Activated T-cell treated with anti-CD3 and anti-CD28 coated beads, Interleukin-2, amount 50 U/mL, for 1 hour (primary cell): ENCODE data around the gene ZSWIM6.
A peak's percentile ranks its signal among the peaks of the same experiment; 100 is the strongest.
"Not testable (repeated sequence)": the region's sequence is repeated elsewhere in the genome, so short reads cannot be mapped to it uniquely, and the experiment has no call there.

Source experiments
- DNase-seq: peaks from one replicate; pipeline ENCODE4 v3.0.0-alpha.2; 2020

ZSWIM6 gene

DNA sequence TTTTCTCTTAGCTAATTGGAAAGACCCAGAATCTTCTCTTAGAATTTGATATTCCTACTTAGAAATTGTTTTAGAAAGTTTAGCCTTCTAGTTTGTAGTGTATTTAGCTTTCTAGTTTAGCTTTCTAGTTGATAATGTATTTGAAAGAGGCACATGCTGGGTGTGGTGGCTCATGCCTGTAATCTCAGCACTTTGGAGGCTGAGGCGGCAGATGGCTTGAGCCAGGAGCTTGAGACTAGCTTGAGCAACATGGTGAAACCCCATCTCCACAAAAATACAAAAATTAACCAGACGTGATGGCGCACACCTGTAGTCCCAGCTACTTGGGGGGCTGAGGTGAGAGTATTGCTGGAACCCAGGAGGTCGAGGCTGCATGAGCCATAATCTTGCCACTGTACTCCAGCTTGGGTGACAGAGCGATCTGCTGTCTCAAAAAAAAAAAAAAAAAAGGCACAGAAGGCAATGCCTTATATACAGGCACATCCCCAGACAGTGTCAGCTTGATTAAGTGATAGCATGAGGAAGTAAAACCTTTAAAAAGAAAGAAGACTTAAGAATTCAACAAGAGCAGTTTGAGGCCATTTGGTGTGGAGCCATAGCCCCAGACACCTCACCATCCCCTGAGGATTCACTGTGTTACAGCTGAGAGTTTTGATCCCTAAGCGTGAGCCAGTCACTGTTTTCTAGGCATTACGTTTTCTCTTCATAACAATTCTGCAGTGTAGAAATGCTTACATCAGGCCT lies 34.6 kb downstream of the ZSWIM6 start:
- no peak for DNase-seq

DNA sequence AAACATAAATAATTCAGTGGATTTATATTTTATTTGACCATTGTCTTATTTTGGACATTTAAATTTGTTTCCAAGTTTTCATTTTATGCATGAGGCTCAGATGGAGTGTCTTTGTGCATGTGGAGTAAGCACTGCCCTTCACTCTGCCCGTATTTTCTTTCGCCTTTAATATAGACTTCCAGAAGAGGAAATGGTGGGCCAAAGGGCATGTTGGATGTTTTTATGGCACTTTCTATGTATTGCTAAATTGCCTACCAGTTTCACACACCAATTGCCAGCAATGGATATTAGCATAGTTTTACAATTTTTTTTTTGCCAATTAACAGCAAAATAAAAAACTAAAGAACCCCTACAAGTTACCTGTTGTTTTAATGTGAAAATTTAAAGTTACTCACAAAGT lies 38.4 kb downstream of the ZSWIM6 start:
- DNase-seq = no peak

DNA sequence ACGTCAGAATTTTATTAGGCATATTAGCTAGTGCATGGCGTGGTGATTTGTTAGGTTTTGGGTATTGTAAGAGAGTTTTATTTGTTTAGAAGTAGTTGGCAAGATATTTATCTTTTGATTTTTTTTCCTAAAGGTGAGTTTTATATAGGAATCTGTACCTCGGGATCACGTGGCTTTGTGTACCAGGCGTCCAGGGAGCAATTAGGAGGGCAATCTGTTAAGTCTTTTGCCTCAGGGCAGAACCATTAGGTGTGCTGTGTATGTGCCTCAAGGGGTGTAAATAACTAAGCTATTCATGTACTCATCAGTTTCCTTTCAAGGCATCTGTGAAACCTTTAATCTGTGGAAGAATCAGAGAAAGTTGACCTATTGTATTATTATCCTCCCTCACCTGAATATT lies 39.4 kb downstream of the ZSWIM6 start:
- DNase-seq = no peak

DNA sequence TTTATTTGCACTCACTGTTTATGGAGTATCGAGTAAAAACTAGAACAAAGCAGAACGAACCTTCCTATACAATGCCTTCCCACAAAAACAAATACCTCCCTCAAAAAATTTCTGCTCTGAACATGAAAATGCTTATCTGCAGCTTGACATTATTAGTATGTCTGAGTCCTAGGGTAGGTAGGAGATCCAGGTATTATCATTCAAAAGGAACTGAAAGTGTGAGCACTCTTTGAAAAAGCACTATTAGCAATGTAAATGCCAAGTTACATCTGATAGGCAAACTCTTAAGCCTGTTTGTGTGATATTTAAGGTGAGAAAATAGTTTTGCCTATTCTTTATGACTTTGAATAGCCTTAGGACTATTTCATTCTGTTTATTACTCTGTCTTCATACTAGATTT lies 47.6 kb downstream of the ZSWIM6 start:
- DNase-seq = no peak

DNA sequence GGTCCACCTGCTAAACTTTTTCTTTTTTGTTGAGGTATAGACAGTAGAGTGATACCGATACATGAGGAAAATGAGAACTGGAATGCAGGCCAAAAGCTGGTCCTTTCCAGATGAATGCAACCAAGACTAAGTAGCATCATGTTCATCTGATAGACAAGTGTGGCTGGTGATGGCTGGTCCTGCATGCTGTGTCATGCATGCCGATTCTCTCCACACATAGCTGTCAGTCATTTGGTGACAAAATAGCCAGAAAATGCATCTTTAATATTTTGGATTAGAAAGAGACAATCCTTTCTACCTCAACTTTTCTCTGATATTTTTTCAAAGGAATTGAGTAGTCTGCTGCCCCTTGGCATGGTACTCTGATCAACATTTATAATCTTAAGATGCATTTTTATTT lies 49.9 kb downstream of the ZSWIM6 start:
- DNase-seq = no peak

DNA sequence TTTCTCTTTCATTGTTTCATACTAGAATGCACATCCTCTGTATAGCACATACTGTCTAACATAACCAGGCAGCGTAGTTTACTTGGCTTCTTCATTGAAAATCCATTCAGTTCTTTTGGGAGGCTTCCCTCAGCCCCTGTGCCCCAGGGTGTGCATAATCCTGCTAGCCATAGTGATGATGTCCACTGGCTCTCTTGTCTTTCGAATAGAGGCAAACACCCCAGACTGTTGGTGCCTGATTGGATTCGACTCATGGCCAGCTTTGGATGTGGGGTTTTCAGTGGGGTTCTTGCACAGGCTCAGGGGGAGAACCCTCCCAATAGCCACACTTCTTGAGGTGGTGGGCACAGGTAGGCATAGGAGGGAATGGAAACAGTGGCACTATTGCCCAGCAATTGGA lies 53.6 kb downstream of the ZSWIM6 start:
- DNase-seq = no peak

DNA sequence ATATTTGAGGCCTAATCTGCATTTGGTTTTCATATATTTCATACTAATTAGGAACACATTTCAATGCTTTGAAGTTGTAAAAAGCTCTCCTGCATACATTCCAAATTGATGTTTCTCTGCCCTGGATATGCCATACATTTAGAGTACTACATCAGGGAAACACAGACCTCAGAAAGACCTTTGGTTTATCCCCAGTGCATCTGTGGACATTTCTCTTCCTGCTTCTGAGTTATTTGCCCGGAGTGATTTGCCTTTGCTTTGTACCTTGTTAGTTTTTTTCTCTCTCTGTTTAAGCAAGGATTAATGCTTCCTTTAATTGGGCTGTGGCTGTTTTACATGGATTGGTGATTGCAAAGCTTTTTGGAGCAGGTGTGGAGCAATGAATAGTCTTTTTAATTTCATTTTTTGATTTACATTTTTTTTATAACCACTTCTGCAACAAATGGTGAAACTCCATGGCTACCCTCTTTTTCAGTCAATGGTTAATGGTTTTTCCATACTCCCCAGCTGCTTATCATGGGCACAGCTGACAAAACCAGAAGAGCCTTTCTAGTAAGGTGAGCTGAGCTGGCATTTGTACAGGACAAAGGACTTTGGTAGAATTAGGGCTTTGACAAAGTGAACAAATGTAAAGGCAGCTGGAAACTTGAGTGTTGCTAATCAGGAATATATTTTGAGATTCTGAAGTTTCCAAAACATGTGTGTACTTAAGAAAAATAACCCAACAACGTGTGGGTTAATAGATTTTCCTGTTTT lies 54.2 kb downstream of the ZSWIM6 start:
- DNase-seq = no peak

DNA sequence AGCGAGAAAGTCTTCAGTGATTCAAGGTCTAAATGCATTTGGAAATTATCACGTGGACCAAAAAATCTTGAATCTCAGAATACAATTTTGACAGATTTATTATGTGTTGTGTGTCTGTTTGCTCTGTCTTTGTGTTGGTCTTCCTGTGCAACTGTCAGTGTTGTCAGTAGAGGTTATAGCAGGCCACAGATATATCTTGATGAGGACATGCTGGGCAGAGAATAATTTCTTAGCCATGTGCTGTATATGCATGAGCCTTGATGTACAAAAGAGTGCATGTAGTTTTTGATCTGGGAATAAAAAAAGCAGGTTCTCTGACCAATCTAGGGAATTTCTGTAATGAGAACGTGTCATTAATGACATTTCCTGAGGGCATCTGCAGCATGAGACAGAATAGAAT lies 57.6 kb downstream of the ZSWIM6 start:
- DNase-seq = no peak

DNA sequence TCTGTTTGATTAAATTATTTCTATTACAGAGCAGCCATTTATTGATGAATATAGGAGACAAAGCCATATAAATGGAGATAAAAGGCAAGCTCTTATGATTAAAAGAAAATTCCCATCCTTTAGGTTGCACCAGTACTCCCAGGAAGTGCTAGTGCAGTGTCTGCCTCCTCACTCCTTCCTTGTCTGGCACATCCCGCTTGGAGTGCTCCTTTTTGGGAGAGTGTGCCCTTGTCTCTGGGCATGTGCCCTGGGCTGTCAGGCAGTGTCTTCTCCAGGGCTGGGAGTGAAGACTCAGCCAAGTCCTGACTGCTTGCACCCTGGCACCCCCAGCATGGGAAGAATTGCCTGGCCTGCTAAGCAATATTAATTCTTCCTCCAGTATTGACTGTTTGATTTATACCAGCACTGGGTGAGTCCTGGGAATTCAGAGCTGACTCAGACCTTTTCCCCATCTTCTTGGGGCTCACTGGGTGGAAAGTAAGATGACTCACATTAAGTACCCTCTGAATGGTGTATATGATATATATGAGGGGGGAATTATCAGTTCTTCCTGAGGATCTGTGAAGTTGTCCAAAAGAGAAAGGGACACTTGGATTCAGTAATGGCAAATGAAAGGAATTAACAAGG lies 62.1 kb downstream of the ZSWIM6 start:
- no peak for DNase-seq

DNA sequence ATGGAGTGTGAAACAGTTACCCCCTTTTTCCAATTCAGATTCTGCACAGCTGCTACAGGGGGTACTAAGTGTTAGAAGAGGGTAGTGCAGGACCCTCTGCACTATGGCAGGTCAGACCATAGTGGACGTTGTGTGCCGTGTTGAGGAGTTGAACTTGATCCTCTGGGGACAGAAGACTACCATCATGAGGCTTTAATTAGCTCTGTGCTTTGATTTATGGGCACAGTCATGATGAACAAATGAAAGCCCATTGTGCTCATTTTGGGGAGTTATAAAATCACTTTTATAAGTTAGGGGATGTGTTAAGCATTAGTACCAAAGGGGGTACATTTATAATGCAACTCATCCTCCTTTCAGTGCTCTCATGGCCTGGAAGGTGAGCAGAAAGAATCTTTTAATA lies 62.7 kb downstream of the ZSWIM6 start:
- DNase-seq = no peak

DNA sequence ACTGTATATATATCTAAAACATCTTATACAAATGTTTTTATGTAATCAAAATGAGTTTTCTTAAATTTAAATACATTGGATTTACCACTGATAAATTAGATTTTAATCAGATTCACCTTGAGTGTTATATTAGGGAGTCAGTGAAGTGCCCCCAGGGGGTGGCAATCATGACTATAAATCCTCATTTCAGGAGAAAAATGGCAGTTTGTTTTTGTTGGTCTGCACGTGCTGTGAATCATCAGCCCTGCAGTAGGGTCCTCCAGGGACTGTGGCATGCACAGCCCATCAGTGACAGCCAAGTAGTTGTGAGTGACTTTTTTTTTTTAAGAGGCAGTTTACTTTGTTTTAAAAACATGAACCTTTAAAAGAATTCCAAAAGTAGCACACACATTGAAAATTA lies 65.2 kb downstream of the ZSWIM6 start:
- DNase-seq = no peak

DNA sequence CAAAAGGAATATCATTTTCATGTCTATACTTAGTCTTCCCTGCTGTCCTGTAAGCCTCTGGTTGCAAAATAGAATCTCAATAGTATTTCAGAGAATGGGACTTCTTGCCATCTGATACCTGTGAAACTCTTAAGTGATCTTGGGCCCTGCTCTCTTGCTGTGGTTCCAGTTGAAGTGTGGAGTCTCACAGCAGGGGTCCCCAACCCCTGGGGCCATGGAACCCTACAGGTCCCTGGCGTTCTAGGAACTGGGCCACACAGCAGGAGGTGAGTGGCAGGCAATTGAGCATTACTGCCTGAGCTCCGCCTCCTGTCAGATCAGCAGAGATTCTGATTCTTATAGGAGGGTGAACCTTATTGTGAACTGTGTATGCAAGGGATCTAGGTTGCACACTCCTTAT lies 65.9 kb downstream of the ZSWIM6 start:
- DNase-seq = no peak

DNA sequence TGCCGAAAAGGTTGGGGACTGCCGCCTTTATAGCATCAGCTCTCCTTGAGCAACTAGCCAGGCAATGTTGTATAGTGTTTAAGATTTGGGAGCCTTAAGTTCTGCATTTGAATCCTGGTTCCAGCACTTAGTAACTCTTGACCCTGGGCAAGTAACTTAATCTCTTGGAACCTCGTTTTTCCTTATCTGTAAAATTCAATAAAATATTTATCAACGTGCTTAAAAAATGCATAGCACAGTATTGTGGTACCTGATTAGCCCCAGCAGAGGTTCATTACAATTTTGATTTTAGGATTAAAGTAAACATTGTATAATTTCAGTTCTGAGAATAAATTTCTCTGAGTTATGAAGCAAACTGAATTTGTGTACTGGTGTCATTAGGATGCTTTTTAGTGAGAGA lies 66.4 kb downstream of the ZSWIM6 start:
- DNase-seq = no peak

DNA sequence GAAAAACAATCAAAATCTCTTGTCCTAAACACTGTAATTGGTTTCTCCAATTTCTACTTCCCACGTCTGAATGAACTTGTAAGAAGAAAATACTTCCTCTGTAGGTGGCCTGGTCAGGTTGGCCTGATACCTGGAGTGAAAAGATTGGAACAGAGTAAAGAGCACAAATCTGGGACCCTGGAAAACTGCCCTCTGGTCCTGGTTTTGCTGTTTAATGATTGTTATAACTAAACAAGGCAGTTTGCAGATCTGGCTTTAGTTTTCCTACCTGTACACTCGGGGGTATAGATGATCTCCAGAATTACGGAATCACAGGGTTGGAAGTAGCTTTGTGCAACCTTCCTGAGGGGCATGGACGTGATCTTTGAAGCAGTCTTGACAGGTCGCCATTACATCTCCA lies 67.6 kb downstream of the ZSWIM6 start:
- no peak for DNase-seq

DNA sequence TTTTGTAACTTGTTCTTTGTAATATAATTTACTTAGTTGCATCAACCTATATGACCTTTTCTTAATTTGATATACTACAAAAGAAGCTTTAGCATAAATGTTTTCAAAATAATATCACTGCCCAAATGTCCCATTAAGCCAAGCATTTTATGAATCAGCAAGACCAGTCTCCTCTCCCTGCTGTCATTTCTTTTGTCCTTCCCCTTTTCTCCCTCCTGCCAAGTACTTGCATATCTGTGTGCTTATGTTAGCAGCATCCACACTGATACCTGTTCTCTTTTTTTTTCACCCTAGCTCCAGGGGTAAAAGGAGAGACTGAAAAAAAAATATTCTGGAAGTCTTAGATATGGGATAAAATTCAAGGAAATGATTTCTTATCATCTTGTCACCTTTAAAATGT lies 69.7 kb downstream of the ZSWIM6 start:
- no peak for DNase-seq

DNA sequence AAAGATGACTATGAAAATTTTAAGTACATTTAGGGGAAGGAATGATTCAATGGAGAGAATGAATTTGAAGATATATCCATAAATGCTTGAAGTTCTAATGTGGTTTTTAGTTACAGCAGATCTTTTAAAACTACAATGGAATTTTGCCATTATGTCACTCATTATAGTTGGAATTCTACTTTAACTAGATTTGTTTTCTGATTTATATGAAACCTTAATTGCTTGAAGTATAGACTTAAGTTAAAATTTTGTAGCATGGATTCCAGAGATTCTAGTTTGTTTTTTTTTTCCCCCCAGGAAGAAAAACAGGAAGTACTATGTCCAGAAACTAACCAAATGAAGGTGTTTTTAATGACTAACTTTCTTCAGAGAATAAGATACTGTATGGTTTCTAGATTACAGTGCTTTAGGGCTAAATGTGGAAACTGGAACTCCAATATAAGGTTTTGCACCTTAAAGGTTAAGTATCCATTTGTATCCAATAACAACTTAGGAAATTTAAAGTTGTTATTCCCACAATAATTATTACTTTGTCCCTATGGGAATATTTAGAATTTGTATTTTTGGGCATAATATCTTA lies 70.3 kb downstream of the ZSWIM6 start:
- no peak for DNase-seq

DNA sequence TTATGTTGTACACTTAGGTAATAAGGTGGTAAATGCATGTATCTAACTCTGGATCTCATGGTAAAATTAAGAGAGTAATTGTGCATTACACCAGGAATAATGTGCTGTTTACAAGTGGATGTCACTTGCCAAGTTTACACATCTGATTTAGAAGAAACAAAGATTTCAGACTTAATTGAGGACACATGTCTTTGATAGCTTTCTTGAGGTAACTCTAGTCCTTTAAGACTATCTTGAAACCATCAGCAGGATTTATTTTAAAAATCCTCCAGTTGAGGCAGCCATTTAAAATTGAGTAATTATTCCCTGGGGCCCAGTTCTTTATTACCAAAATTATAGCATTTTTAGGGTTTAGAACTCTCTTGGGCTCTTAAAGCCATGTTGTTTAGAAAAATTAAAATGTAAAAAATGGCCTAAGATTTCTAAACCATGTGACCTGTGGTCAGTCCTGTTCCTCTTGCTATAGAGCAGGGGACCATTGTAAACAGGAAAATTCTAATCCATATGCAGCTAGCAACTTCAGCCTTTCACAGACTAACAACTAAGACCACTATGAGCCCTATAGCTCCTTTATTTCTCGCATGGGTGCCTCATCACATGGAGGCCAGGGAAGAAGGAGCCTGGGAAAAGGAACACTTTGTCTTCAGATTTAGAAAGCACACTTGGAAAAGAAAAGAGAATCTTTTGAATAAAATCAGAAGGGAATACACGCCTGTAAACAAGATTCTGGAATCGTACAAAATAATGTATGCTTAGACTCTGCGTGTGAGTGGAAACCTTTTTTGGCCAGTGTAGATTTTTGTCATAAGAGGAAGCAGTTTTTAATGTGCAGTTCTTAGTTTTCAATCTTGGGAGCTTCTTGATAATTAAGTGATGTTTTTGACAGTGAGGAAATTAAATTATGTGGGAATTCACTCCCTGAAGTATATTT lies 71.2 kb downstream of the ZSWIM6 start:
- no peak for DNase-seq

DNA sequence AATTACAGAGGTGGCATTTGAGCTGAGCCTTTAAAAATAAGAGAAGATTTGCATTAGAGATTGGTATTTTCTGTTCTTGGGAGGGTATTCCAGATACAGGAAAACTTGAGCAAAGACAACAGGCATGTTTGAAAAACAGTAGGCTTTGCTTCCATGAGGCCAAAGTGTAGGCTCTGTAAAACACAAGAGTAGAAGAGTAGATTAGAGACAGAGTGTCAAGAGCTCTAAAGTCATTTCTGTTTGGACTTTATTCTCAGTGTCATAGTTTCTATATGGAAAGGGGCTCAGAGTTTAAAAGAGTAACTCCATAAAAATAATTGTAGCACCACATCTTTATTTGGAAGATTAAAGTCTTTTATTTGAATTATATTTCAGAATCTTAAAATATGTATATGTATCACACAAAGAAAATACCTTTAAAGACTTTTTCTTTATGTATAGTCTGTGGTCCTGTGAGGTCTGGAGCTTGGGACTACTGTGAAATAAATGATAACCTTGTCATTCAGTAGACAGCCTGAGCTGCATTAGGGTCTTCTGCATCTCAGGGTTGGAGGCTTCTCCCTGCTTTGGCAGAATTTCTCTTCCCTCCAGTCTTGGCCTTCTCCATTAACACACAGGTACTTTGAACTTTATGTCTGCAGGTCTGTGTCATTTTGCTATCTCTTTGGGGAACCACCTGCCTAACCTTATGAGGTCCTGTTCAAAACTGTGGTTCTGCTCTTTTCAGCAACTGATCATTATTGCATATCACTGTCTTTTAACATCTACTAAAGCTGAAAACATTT lies 73.6 kb downstream of the ZSWIM6 start:
- no peak for DNase-seq

DNA sequence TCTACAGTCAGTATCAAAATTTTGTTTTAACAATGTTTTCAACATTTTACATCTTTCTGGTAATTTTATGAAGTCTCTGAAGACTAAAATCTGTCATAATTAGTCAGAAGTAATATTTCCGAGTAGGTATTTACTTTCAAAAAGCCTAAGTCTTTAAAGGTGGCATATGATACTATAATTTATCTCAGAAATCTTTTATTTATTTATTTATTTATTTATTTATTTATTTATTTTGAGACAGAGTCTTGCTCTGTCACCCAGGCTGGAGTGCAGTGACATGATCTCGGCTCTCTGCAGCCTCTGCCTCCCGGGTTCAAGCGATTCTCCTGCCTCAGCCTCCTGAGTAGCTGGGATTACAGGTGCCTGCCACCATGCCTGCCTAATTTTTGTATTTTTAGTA lies 74.4 kb downstream of the ZSWIM6 start:
- not testable (repeated sequence) for DNase-seq

DNA sequence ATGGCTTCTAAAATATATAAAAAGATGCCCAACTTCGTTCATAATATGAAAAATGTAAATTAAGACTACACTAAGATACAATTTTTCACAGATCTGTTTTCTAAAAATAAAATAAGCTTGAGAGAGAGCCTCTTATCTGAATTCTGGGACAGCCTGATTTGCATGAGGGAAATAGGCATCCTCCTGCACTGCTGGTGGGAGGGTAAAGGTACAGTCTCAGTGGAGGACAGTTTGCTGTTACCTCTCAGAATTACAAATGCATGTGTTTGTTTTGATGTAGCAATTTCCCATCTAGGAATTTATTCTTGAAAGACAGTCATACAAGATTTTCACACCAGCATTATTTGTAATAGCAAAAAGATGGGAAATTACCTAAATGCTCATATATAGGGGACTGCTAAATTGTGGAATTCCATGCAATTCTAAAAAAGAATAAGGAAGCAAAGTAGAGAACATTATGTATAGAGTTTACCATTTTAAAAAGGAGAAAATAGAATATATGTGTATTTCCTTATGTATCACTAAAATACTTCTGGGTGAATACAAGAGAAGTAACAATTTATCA lies 75.7 kb downstream of the ZSWIM6 start:
- no peak for DNase-seq

DNA sequence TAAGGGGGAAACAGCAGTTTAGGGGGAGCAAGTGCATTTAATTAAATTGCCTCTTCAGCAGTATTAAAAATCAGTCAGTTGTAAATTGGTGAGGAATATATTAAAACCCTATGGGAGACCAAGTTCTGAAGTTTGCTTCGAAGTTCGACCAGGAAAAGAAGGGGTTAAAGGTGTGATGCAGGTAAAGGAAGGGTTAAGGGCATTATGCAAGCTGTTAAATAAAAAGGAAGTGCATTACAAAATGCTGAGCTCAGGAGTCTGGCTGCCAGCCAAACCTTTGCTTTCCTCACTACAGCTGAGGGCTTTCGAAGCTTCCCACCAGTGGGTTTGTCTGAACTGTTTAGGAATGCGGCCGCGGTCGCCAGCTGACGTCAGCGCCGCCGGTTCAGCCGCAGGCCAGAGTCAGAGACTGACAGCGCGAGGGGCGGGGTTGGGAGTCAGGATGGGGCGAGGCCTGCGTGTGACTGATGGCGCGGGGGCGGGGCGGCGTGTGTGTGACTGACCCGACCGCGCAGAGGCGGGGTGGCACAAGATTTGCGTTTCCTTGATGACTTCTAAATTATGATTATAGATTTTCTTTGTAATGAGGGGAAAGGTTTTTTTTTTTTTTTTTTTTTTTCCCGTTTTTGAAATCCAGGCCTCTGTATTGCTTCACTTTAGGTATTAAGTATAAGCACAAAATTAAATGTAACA lies 76.6 kb downstream of the ZSWIM6 start:
- DNase-seq = peak; percentile 97
